HG02885 (cell line): ENCODE results near the gene RASAL2.
"Not testable (repeated sequence)": the region's sequence is repeated elsewhere in the genome, so short reads cannot be mapped to it uniquely, and the experiment has no call there.

ENCODE experiments used
- ATAC-seq: cut with Tn5 transposase; IDR thresholded peaks from one replicate; pipeline ENCODE4 v1.9.1; 2021; ENCODE audit warnings: mild to moderate bottlenecking; ENCODE audit not compliant: unreplicated experiment, poor library complexity

RASAL2 gene

DNA sequence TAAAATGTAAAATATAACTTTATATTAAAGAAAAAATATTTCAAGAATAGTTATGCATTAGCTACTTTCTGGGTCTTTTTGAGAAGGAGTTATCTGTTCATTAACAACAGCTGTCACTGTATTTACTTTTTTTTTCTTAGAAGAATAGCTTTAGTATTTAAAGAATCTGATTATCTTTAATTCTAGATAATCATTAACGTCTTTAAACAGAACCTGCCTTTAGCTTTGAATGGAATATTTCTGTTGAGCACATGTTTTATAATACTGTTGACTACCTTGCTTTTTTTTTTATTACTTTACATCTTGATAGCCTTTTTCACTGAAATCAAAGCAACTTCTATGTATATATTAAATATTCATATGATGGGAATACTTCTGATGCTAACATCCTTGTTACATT is 270.9 kb downstream of the RASAL2 start:
- ATAC-seq = no peak

DNA sequence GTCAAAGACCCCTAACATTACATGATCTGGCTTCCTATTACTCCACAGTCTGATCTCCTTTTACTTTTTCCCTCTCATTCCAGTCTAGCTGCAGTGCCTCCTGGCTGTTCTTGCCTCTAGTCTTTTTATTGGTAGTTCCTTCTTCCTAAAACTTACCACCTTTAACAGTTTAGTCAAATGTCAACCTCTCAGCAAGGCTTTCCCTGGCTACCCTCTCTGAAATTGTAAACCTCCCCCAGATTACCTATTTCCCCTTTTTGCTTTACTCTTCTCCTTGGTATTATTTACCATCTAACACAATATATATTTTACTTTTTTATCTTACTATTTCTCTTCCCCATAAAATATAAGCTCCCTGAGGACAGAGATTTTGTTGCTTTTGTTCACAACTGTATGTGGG is 273.2 kb downstream of the RASAL2 start:
- no peak for ATAC-seq

DNA sequence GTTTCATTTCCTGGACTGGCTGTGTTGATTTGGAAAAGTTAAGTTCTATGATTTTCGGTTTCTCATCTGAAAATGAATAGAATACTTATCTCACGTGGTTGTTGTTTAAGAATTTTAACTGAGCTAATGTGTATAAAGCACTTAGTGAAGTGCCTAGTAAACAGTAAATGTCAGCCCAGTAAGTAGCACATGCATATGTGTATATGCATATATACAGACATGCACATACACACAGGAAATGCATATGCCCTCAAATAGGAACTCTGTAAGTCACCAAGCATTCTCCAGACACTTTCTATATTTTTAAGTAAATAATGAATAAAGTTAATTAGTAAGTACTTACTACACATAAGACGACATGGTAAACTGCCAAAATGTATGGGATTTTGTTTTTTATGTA is 274.3 kb downstream of the RASAL2 start:
- ATAC-seq = no peak

DNA sequence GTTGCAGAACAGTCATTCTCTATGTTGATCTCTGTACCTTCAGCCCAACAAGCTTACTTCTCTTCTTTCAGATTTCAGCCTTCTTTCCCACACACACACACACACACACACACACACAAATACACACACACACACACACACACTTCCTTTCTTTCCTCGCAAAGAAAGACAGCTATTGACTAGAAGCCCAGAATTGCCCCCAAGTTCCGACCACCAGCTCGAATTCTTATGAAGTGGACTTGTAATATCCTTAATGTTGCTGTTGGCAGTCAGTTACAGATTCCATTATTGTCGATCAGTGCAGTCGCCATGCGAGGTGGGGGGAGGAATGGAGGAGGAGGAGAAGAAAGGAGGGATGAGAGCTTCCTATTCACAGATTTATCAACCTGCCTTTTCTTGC is 277.3 kb downstream of the RASAL2 start:
- ATAC-seq = no peak

DNA sequence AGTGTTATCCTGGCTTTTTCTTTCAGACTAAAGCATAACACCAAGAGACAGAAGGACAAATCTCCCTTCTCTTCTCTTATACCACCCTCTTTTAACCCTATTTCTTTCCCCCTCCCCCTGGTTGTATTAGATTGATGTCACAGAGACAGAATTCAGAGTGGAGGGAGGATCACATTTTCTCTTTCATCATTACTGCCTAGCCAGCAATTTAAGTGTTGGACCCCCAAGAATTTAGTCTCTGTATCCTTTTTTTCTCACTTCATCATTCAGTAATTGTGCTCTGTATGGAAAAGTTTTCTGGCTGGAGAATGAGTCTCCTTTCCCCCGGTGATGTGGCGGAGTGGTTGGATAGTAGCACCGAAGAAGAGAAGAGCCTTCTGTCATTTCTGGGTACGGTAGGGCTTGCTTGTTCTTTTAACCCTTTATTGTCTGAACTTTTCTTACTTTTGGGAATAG is 278.1 kb downstream of the RASAL2 start:
- ATAC-seq = no peak

DNA sequence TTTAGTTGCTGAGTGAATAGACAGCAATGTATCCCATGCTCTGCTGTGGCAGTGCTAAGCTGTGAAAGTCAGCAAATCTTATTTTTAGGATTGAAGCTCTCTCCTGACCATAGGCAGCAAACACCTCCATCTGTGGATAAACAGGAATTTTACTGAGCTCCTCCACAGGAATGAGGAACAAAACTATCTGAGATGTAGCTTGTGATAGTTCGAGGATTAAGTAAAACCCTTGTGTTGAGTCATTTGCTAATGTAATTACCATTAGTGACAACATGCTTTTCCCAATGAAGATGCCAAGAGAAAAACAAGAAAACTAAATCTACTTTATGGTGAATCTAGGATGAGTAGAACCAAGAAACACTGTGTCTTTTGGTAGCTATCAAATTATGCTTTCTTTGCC is 280.1 kb downstream of the RASAL2 start:
- no peak for ATAC-seq

DNA sequence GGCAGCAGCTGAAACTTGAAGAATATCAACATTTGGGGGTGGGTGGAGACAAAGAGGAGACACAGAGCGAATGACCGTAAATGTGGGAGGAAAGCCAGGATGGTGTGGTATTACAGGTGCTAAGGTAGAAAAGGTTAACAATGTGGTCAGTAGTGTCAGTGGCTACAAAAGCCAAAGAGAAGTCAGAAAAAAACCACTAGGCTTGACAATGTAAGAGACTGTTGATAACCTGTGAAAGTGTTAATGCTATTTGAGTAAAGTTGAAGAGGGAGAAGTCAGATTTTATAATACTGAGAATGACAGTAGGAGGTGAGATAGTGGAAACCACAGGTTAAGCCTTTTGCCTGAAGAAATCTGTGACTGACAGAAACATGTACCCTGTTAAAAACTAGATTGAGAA is 282.1 kb downstream of the RASAL2 start:
- no peak for ATAC-seq

DNA sequence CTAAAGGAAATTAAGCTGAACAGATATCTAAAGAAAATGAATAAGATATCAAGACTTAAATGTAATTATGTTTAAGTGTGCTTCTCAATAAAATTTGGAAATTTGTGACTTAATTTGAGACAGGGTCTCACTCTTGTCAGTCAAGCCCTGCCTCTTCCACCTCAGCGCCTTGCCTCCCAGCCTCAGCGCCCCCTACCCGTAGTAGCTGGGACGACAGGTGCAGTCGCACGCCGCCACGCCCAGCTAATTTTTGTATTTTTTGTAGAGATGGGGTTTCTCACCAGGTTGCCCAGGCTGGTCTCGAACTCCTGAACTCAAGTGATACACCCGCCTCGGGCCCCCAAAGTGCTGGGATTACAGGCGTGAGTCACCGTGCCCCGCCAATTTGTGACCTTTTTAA is 285.9 kb downstream of the RASAL2 start:
- no peak for ATAC-seq

DNA sequence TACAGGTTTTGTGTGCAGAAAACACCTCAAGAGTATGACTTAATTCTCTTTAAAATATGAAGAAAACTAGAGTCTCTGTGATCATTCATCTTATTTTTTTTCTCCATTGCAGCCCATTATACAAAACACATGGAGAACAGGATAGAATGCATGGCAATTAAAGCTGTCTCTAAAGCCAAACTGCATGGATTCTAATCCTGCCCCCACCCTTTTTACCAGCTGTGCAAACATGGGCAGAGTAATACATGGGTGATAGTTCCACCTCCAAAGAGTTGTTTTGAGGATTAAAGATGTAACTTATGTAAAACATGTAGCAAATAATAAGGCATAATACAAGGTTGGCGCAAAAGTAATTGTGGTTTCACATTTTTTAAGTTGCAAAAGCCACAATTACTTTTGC is 288.5 kb downstream of the RASAL2 start:
- no peak for ATAC-seq

DNA sequence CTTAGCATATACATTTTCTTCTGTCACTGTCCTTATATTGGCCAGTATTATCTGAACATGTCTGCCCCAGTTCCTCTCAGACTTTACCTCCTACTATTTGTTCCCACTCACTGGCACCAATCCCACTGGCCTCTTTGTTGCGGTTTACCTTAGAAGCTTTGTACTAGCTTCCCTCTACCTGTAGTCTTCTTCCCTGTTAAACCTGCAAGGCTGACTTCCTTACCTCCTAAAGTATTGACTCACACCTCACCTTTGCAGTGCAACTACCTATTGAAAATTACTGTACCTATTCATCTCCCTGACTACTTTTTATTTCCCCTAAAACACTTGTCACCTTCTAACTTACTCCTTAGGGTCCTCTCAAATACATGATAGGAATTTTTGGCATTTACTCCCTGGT is 291.8 kb downstream of the RASAL2 start:
- no peak for ATAC-seq

DNA sequence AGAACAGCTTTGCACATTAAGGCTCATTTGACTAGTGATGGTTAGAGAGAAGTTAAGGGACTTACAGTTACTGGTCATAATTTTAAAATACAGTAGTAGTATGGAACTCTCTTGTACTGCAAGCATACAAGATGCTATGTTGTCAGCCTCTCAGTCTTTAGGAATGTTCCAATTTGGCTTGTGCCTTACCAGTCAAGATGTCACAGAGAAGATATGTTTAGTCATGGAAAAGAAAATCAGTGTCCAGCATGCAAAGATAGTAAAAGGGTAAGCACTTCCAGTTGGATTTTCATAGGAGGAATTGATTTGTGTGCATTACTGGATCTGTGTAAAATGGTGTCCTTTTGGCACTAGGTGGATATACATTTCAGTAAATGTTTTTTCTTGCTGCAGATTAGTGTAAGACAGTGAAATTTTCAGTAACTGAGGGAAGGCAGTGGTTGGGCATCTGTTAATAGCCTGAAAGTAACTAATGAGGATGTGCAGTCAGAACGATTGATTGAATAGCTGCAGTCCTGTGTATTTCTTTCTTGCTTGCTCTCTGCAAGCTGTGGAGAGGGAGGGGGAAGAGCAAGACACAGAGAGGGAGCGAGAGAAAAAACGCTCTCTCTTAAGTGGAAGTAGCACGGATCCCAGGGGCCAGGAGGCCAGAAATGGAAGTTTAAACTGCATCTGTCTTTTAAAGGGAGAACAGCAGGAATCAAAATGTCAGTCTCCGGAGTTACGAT is 294.7 kb downstream of the RASAL2 start:
- ATAC-seq = no peak

DNA sequence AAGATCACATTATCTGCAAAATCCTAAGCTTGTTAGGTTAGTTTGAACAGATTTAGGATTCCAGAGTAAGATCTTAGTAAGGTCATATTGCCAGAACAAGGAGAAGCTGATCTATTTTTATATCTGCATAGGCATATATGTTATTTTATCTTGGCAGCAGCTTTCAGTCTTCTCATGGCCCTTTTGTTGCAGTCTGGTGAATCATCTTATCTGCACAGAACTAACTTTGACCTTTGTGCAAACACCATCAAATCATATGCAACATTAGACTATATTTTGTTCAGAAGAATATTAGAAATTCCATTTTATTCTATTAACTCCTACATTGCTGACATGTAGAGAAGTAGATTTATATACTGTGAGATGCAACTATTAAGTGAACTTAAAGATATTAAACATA is 295.5 kb downstream of the RASAL2 start:
- no peak for ATAC-seq

DNA sequence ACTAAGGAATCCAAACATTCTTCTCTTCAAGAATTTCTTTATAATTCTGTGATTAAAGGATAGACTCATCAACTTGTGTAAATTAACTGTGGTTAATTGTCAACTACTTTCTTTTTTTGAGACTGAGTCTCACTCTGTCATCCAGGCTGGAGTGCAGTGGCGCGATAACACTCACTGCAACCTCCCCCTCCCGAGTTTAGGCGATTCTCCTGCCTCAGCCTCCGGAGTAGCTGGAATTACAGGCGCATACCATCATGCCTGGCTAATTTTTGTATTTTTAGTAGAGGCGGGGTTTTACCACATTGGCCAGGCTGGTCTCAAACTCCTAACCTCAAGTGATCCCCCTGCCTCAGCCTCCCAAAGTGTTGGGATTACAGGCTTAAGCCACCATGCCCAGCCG is 296.4 kb downstream of the RASAL2 start:
- not testable (repeated sequence) for ATAC-seq

DNA sequence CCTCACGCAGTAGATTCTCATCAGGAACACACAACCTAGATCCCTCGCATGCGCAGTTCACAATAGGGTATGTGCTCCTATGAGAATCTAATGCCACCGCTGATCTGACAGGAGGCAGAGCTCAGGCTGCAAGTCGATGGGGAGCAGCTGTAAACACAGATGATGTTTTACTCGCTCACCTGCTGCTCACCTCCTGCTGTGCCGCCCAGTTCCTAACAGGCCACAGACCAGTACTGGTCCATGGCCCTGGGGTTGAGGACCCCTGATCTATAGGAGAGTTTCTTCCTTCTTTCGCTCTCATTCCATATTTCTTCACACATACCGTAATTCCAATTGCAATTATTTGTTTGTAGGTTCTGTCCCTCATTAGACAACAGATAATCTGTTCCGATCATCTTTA is 299.5 kb downstream of the RASAL2 start:
- no peak for ATAC-seq

DNA sequence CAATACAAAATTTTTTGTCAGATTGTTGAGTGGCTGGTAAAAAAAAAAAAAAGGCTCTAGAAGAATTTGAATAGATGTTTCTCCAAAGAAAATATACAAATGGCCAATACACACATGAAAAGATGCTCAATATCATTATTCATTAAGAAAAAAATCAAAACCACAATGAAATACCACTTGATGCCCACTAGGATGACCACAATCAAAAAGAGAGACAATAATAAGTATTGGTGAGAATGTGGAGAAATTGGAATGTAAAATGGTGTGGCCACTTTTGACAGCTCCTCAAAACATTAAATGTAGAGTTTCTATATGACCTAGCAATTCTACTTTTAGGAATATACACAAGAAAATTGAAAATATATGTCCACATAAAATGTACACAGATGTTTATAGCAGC is 302.9 kb downstream of the RASAL2 start:
- ATAC-seq = no peak

DNA sequence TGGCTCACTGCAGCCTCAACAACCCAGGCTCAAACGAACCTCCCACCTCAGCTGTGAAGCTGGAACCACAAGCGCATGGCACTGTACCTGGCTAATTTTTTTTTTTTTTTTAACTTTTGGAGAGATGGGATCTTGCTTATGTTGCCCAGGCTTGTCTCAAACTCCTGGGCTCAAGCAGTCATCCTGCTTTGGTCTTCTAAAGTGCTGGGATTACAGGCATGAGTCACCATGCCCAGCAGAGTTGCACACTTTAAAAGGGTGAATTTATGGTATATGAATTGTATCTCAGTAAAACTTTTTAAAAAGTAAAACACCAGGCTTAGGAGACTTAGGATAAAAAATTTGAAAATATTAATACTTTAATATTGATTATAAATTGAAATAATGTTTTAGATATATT is 303.8 kb downstream of the RASAL2 start:
- ATAC-seq = no peak

DNA sequence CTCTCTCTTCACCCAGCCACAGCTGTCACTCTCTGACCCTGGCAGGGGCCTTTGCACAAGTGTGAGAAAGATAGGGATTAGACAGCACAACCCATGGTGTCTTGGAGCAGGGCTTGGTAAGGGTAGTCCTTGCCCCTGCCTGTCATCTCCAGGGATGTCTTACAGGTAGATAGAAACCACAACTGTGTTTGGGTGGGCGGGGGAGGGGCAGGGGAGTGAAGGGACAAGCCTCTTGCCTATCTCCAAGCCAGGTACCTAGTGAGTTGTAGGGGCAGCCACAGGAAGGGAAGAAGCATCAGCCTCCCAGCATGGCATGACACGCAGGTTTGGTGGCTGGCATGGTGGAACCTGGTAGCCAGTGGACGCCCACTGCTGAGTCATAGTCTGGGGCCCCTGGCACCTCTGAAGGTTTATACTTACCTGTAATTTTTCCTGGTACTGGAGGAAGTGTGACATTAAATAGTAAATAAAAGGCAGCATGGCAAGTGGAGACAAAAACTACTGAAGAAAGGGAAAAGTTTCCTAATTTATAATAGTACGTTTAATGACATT is 305.3 kb downstream of the RASAL2 start:
- no peak for ATAC-seq

DNA sequence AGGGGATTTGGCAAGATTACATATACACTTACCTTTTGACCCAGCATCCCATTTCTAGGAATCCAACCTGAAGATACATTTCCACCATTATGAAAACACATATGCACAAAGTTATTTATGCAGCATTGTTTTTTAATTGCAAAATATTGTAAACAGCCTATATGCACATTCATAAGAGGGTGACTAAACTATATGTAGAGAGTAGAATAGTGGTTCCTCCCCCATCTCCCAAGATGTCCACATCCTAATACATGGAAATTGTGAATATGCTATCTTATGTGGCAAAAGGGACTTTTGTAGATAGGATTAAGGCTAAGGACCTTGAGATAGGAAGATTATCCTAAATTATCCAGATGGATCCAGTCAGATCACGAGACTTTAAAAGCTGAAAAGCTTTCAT is 311.2 kb downstream of the RASAL2 start:
- no peak for ATAC-seq

DNA sequence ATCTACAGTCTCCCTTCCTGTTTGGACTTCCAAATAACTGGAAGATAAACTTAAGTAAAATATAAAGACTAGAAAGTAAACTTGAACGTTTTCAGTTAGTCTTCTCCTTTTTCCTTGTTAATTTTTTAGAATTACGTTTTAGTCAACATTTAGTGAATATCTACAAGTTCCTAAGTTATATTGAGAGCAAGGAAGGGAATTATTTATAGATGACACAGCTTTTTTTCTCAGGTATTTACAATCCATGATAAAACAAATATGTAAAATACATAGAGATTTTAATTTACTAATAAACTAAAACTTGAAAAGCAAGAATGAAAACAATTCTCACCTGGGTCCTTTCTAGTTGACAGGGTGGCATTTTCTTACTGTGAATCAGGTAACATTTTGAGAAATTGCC is 313.3 kb downstream of the RASAL2 start:
- ATAC-seq = no peak

DNA sequence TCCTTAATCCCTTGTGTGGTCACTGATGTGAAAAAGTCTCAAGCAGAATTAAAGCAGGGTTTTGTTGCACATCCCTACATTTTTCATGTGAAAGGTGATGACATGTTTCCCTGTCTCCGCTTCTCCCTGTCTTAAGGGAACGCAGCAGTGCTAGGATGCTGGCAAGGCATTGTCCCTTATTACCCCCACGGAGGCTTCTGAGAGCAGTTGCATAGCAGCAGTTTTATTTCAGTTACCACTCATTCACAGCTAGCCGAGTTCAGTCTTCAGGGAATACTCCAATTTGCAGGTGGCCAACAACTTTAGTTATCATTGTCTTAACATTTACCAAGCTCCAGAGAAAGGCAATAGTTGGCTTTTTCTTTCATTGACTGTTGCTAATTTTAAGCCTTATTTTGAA is 313.8 kb downstream of the RASAL2 start:
- no peak for ATAC-seq

DNA sequence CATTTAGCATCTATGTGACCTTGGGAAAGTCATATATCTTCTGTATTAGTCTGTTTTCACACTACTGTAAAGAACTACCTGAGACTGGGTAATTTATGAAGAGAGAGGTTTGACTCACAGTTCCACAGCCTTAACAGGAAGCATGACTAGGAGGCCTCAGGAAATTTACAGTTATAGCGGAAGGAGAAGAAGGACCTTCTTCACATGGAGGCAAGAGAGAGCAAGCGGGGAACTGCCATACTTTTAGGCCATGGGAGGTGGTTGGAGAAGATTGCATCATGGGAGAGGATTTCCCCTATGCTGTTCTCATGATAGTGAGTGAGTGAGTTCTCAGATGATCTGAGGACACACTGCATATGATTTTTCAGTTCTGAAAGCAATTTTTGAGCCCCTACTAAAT is 315.0 kb downstream of the RASAL2 start:
- ATAC-seq = no peak

DNA sequence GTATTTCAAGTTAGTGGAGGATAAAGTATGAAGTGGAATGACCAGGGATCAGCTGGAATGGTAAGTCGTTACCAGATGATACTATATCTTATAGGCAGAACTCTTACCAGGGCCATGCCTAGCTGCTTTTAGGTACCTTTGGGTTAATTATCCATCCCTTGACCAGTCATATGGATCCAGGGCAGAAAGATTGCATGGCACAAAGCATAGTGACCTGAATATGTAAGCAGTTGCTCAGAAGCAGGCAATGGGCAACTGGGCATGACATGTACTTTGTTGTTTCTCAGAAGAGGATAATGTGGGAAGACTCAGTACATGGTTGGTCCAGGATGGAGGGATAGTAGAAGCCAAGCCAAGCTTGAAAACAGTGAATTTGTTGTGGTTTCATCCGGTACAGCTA is 315.6 kb downstream of the RASAL2 start:
- no peak for ATAC-seq
